Bone marrow (tissue), 2 donors: ENCODE measurements around the gene TRMT2A.

Source experiments
- DNase-seq, 2 donors: peaks; one replicate each; lab custom pipeline; 2025; lab: John Stamatoyannopoulos, UW

The TRMT2A gene

DNA sequence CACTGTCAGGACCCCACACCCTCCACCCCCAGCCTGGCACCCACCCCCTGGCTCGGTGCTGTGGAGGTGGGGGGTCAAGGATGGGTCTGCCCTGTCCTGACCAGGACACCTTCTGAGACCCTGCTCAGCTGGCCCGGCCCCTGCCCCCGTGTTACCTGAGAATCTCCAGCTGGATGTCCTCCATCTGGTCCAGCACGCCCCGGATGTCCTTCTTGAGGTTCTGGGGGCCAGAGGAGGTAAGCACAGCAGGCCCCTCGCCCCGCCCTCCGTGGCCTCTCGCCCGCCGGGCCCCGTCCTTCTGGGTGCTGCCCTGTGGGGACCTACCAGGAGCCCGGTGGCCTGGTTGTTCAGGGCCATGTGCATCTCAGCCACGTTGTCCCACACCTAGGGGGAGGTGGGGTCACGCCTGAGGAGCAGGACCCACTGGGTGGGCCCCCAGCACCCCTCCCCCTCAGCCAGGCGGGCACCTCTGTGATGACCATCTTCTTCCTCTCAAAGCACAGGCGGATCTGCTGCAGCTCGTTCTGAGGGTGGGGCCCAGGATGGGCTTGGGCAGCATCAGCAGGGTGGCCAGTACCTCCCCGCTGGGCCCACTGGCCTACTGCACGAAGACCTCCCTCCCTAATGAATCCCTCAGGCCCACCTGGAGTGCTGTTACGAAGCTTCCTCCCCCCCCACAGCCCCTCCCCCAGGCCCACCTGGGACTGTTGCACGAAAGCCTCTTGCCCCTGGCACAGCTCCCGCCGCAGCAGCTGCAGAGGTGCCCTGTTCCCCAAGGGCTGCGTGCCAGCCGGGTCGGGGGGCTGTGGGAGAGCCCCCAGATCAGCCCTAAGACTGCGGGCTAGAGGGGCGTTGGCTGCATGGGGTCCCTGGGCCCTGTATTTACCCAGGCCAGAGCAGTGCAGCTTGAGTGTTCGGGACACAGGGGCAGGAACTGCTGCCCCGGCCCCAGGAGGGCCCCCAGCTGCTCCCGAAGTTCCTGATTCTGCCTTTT, 32.5 kb upstream of the TRMT2A start:
- DNase-seq, result no peak

DNA sequence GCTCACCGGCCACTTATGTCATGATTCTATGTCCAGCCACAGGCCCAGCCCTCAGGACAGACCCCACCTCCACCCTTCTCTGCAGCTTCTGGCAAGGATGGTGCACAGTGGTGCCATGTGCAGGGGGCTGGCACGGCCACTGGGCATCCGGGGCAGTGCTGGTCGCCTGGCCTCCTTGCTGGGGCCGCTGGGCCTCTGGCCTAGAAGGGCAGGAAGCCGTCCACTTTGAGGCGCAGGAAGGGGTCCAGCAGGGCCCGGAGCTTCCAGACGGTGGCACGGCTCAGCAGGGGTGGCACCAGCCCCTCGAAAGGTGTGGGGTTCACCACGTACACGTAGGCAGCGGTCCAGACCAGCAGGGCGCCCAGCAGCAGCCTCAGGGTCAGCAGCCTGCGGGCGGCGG, 31.4 kb upstream of the TRMT2A start:
- no peak for DNase-seq

DNA sequence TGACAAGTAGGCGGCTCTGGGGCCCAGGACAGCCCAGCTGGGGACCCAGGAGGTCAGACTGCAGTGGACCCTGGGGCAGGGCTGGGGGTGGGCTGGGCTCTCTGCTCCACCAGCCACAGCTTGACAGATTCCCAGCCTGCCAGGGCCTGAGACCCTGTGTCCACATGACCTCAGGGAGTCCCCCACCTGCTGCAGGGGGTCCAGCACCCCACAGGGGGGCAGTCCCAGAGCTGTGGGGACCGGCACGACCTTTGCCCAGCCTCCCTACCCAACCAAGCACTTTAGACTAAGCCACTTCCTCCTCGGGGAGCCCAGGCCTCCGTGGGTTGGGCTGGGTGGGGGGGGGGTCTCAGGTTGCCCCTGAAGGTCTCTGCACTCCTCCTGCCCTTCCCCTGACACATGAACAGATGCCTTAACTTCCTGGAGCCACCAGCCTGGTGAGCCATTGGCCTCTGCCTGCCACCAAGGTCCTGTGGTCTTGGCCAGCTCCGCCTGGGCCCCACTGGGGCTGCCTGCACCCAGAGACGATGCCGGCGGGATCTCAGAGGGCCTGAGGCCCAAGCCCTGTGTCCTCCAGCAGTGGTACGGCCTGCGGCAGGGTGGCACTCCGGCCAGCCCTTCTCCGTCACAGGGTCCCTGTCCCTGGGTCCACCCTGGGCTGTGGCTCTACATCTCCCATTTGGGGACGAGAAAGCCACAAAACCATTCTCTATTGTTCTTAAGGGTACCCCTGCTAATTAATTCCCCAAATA, 30.4 kb upstream of the TRMT2A start:
- no peak for DNase-seq

DNA sequence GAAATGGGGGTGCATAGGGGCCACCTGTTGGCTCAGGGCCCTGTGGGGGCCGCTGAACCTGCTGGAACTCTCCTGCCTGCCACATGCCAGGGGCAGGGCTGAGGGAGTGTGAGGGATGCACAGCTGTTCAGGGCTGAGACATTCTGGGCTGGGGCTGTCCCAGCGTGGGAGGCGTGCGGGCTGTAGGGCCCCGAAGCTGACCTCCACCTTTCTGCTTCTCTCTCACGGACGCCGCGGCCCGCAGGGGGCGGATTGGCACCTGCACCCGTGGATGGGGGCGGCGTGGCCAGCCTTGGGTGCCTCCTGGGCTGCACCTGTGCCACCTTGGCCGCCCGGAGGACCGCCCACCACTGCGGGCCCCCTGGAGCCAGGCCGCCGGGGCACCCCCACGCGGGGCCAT, 29.8 kb upstream of the TRMT2A start:
- no peak for DNase-seq

DNA sequence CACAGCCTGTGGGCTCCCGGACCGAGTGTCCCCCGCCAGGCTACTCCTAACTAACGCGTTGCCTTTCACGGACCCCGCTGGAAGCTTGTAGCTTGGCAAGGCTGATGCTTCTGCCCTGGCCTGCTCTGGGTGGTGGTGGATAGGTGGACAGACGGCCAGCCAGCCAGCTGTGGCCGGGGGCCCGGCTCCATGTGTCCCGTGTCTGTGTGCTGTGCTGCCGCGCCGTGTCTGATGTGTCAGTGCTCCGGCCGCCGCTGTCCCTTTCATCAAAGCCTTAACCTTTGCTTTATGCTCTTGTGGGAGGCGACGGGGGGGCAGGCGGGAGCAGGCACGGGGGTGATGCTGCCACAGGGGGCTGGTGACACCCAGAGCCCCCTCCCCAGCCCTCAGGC, 28.8 kb upstream of the TRMT2A start:
- DNase-seq, result no peak

DNA sequence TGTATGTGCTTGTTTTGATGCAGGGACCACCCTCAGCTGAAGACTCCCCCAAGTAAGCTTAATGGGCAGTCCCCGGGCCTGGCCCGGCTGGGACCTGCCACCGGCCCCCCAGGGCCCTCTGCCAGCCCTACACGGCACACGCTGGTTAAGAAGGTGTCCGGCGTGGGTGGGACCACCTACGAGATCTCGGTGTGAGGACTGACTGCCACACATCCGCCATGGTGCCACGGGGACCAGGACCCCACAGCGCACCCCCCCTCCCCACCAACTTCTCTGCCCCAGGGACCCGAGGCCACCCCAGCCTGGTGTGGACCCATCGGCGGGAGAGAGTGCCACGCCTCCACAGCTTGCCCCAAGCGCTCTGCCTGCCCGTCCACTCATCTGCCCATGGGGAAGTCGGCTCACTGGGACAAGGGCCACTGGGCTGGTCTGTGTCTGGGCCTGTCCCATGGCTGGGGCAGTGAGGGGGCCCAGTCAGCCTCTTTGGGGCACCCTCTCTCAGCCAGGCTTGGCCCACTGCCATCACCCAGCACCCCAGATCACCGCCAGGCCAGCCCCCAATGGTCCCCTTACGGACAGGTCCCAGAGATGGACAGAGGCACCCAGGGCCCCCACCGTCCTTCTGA, 28.3 kb upstream of the TRMT2A start:
- DNase-seq, result no peak

DNA sequence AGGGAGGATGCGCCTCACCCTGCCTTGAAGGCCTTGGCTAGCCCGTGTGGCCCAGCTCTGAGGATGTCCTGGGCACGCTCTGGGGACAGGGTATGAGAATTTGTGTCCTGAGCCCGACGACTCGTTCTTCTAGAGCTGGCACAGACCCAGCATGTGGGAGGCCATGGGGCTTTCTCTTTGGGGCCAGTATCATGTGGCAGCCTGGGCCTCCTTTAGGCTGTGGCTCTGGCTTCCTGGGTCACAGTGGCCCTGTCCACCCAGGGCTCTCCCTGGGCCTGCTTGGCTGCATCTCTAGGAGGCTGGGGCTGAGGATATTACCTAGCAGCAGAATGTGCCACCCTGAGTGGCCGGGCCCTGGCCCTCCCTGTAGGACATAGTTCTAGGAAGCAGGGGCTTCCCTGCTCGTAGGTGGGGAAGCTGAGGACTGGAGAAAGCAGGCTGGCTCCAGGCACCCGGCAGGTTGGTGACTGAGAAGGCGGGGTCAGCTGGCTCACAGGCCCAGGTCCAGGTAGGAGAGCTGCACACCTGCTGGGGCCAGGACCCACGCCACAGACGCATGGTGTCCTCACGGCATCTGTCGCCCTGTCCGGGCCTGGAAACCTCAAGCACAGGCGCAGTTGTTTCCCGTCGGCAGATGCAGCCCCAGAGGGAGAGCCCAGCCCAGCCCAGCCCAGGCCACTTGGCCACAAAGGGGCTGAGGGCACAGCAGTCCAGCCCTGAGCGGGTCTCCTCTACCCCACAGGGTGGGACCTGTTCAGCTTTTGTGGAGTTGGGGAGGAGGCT, 27.0 kb upstream of the TRMT2A start:
- DNase-seq, result no peak

DNA sequence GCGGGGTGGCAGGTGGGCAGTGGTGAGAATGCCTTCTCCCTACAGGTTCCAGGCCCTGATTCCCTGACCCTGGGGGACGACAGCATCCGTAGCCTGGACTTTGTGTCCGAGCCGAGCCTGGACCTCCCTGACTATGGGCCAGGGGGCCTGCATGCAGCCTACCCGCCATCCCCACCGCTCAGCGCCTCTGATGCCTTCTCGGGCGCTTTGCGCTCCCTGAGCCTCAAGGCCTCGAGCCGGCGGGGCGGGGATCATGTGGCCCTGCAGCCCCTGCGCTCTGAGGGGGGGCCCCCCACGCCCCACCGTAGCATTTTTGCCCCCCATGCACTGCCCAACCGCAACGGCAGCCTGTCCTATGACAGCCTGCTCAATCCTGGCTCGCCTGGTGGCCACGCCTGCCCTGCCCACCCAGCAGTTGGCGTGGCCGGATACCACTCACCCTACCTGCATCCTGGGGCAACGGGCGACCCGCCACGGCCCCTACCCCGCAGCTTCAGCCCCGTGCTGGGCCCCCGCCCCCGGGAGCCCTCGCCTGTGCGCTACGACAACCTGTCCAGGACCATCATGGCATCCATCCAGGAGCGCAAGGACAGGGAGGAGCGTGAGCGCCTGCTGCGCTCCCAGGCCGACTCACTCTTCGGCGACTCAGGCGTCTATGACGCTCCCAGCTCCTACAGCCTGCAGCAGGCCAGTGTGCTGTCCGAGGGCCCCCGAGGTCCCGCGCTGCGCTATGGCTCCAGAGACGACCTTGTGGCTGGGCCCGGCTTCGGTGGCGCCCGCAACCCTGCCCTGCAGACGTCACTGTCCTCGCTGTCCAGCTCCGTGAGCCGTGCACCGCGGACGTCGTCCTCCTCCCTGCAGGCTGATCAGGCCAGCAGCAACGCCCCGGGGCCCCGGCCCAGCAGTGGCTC, 25.9 kb upstream of the TRMT2A start:
- DNase-seq, result no peak

DNA sequence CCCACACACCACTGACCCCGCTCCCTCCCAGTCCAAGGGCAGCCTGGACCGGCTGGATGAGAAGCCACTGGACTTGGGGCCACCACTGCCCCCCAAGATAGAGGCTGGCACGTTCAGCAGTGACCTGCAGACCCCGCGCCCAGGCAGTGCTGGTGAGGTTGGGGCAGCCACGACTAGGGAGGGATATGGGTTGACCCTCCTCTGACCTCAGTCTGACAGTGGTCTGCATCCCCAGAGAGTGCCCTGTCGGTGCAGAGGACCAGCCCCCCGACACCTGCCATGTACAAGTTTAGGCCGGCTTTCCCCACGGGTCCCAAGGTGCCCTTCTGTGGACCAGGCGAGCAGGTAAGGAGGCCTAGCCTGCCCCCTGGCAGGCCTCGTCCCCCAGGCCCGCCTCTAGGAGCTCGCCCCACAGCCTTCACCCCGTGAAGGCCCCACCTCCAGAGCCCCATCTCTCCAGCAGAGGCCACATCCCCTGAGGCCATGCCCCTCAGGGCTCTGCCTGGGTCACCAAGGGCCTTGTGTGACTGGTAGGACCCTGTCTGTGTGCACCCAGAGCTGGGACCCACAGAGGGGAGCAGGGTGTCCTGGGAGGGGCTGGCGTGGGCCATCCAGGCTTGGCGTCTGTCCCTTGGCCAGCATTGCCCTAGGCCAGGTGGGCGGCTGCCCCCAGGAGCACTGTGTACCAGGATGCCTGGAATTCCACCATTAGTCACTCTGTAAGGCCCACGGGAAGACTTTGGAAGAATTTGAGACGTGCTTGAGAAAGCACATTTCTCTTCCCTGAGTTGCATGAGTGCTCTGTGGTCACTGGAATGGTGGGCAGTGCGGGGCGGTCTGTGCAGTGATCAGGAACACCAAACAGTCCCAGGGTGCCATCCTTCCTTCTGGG, 24.4 kb upstream of the TRMT2A start:
- DNase-seq, result no peak

DNA sequence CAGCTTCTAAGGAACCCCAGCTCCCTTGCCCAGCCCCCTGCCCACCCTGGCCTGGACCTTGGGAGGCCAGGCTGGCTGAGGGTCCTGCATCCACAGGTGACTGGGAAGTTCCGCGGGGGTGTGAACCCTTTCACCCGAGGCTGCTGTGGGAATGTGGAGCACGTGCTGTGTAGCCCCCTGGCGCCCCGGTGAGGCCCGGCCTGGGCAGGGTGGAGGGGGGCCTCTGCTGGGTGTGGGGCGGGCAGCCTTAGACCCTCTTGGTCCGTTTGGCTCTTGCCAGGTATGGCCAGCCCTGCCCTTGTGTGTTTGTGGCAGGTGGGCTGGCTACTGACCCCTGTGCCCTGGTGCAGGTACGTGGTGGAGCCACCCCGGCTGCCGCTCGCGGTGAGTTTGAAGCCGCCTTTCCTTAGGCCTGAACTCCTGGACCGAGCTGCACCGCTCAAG, 23.5 kb upstream of the TRMT2A start:
- DNase-seq, result no peak

DNA sequence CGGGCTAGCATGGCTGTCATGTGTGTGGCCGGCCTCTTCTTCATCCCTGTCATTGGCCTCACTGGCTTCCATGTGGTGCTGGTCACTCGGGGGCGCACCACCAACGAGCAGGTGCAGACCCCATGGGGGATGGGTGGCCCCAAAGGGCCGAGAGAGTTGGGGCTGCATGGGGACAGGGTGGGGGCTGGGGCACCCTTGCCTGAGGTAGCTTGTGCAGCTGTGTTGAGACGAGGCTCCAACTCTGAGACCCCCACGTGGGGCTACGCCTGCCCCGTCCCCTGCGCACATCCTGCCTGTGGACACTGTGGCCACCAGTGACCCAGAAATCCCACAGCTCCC, 23.1 kb upstream of the TRMT2A start:
- no peak for DNase-seq

DNA sequence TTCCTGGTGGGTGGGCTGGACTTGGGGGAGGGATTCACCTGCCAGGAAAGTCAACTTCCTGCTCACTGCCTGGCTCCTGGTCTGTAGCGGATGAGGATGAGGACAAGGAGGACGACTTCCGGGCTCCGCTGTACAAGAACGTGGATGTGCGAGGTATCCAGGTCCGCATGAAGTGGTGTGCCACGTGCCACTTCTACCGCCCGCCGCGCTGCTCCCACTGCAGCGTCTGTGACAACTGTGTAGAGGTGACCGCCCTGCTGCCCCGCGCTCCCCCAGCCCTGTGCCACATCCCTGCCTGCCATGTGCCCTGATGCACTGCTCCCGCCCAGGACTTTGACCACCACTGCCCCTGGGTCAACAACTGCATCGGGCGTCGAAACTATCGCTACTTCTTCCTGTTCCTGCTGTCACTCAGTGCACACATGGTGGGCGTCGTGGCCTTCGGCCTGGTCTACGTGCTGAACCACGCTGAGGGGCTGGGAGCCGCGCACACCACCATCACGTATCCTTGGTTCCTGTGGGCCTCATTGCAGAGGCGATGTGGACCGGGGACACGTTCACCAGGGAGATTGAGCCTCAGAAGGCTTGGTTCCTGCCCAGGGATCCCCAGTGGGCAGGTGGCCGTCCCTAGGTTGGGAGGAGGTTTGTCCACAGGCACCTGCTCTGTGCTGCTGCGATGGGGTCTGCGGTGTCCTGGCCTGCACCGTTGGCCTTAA, 22.5 kb upstream of the TRMT2A start:
- no peak for DNase-seq

DNA sequence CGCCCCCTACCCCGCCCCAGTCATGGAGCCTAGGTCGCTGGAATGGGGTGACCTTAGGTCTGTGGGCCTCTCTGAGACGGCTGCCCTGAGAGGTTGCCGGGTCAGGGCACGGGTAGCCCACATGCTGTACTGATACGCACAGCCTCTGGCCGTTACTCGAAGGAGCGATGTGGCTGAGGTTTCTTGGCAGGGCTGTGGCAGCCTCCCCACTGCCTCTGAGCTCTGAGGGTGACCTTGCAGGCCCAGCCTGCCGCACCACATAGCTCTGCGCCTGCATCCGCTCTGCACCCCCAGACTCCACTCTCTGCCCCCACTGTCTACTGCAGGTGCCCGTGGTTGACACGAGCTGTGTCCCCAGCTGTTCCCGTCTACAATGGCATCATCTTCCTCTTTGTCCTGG, 21.8 kb upstream of the TRMT2A start:
- DNase-seq, result no peak

DNA sequence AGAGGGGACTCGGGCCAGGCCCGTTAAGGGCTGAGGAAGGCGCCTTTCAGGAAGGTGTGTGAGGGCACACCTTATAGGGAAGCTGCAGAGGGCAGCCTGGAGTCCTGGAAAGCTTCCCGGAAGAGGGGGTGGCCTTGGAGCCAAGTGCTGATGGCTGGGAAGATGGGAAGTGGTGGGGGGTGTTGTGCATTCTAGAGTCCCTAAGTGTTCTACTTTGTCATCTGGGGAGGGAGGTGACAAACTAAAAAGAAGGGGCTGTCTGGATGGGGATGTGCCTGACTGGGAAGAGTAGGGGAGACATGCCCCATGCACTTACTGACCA, 21.4 kb upstream of the TRMT2A start:
- no peak for DNase-seq

DNA sequence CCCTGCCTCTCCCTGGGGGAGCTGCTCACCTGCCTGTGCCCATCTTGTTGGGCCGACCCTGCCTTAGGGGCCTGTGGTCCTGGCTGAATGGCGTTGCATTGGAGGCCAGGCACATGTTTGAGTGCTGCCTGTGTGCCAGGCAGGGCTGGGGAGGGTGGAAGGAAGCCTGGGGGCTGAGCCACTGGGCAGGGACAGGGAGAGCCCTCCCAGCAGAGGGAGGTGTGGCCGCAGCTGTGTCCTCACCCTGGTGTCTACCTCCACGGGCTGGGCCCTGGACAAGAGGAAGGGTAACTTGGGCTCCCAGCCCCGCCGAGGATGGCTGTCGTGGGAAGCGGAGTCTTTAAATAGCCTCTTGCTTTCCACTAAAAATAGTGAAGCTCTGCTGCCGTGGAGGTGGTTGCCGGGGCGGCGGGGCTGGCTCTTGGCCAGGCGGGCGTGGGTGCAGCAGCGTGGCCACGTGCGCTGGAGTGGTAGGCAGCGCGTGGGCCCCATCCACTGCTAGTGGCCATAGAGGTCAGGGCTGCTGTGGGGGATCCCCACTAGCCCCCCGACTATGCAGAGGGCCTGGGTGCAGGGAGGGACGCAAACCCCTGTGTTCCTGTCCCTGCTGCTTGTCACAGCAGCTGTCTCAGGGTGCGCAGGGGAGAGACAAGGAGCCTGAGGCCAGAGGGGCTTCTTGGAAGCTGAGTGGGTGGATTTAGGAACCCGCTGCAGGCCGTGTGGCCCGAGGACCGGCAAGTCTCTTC, 20.8 kb upstream of the TRMT2A start:
- no peak for DNase-seq

DNA sequence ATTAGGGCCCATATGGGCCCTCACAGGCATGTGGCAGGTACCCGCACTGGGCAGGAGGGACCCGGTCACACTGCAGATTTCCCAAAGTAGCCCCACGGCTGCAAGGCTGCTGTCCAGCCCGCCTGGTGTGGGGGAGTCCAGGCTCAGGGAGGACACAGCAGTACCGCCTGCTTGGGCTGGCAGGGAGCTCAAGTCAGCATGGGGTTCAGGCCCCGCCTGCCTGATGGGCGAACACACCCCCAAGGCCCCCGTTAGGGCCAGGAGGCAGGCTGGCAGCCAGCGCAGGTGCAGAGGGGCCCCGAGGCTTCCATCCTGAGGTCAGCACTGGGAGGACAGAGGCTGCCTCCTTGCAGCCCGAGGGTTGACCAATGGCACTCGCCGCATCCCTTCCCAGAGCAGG, 20.1 kb upstream of the TRMT2A start:
- DNase-seq, result no peak

DNA sequence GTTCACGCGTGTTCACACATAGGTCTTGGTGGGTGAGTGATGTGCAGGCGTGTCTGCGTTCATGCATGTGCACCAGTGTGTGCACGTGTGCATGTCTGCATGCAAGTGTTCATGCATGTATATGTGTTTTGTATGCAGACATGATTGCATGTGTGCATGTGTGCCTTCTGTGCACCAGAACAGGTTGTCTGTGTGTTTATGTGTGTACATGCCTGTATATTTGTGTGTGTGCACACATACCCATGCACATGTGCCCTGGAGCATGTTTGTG, 19.5 kb upstream of the TRMT2A start:
- DNase-seq, result no peak

DNA sequence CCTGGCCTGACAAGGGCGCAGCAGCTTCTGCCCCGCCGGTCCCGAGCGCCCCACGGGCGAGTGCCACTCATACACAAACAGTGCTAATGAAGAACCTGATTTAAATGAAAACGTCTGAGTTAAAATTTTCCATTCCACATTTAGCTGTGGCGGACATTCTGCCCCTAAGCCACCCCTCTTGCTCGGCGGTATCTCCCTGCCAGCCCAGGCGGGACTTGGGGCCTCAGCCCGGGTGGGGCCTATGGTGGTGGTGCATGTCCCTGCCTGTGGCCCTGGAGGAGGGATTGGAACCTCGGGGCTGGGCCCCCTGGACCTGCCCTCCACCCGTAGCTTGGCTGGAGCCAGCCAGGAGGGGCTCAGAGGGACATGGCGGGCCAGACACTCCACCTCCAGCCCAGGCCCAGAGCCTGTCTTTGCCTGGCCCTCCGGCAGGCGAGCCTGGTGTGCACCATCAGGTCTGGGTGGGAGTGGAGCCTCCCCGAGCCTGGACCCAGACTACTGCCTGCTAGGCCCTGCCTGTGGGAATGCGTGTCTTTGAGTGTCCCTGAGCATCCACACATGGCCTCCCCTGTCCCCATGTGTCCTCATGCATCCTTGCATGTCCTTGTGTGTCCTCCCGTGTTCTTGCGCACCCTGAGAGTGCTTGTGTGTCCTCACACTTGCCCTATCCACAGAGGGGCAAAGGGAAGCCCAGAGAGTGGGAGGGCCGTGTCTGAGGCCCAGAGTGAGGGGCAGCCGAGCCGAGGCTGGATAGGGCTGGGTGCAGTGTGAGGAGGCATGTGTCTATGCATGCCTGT, 19.0 kb upstream of the TRMT2A start:
- DNase-seq, result no peak
